Measurements from ENCODE around the gene PPP5C.

PPP5C gene

GRCh38 chr19:46381346-46381745 is 34.5 kb downstream of the PPP5C start:
- FAIRE-seq: no peak
- TF ChIP-seq CTCF (IDR thresholded peaks at IDR 0.05; ENCODE audit: insufficient read depth, missing control alignments): no peak
- no peak for DNase-seq (ENCODE audit: insufficient read length, low spot score)

- no peak for DNase-seq (ENCODE audit: insufficient read length, low spot score)
- FAIRE-seq: no peak
- TF ChIP-seq CTCF (IDR thresholded peaks at IDR 0.05; ENCODE audit: insufficient read depth, missing control alignments): no peak
Measured at GRCh38 chr19:46381756-46382345, 35.0 kb downstream of the PPP5C start.

- no peak for TF ChIP-seq CTCF (IDR thresholded peaks at IDR 0.05; ENCODE audit: insufficient read depth, missing control alignments)
- no peak for FAIRE-seq
- no peak for DNase-seq (ENCODE audit: insufficient read length, low spot score)
Measured at GRCh38 chr19:46383171-46383815, 36.4 kb downstream of the PPP5C start.

- TF ChIP-seq CTCF (IDR thresholded peaks at IDR 0.05; ENCODE audit: insufficient read depth, missing control alignments): no peak
- DNase-seq (ENCODE audit: insufficient read length, low spot score) (no peak), FAIRE-seq (no peak)
Measured at GRCh38 chr19:46383846-46384245, 37.0 kb downstream of the PPP5C start.

GRCh38 chr19:46384396-46384795 is 37.5 kb downstream of the PPP5C start:
- FAIRE-seq (no peak), DNase-seq (ENCODE audit: insufficient read length, low spot score) (peak; percentile 67)
- TF ChIP-seq CTCF (IDR thresholded peaks at IDR 0.05; ENCODE audit: insufficient read depth, missing control alignments): no peak

GRCh38 chr19:46385636-46386035 is 38.7 kb downstream of the PPP5C start:
- TF ChIP-seq CTCF (IDR thresholded peaks at IDR 0.05; ENCODE audit: insufficient read depth, missing control alignments): no peak
- DNase-seq (ENCODE audit: insufficient read length, low spot score) (no peak), FAIRE-seq (no peak)

GRCh38 chr19:46386151-46386550 is 39.3 kb downstream of the PPP5C start:
- no peak for FAIRE-seq
- no peak for TF ChIP-seq CTCF (IDR thresholded peaks at IDR 0.05; ENCODE audit: insufficient read depth, missing control alignments)
- DNase-seq (ENCODE audit: insufficient read length, low spot score): no peak
